ENCODE measurements around the gene C8G.

C8G gene

GRCh38 chr9:136951541-136952320 lies 6.7 kb downstream of the C8G start, which contains the start of gene LCN12:
LCN12 (plus strand) TSS chr9:136952273; CDS start chr9:136952328, 55 bp downstream.
- FAIRE-seq (no peak), DNase-seq (ENCODE audit: extremely low spot score, insufficient read length, low read depth) (no peak)

GRCh38 chr9:136952321-136952850 lies 7.3 kb downstream of the C8G start:
- no peak for FAIRE-seq

GRCh38 chr9:136952876-136953770 lies 8.1 kb downstream of the C8G start:
- DNase-seq (ENCODE audit: extremely low spot score, insufficient read length, low read depth), result no peak
- FAIRE-seq, result no peak

More at GRCh38 chr9:136952321-136952850, 7.3 kb downstream of the C8G start:
- DNase-seq (ENCODE audit: extremely low spot score, insufficient read length, low read depth), result no peak

GRCh38 chr9:136953771-136954269 lies 8.8 kb downstream of the C8G start:
- DNase-seq (ENCODE audit: extremely low spot score, insufficient read length, low read depth), result no peak
- no peak for FAIRE-seq

GRCh38 chr9:136954270-136955083 lies 9.4 kb downstream of the C8G start:
- no peak for DNase-seq (ENCODE audit: extremely low spot score, insufficient read length, low read depth)
- no peak for FAIRE-seq

GRCh38 chr9:136955202-136955942 lies 10.3 kb downstream of the C8G start:
- DNase-seq (ENCODE audit: extremely low spot score, insufficient read length, low read depth) (no peak), FAIRE-seq (no peak)

- no peak for DNase-seq (ENCODE audit: extremely low spot score, insufficient read length, low read depth)
- no peak for FAIRE-seq
Measured at GRCh38 chr9:136955943-136956335, 10.9 kb downstream of the C8G start.

- DNase-seq (ENCODE audit: extremely low spot score, insufficient read length, low read depth), result no peak
- no peak for FAIRE-seq
Measured at GRCh38 chr9:136956604-136957003, 11.6 kb downstream of the C8G start.

GRCh38 chr9:136957461-136957860 lies 12.4 kb downstream of the C8G start:
- FAIRE-seq, result no peak

GRCh38 chr9:136957901-136958300 lies 12.9 kb downstream of the C8G start:
- FAIRE-seq, result no peak
- no peak for DNase-seq (ENCODE audit: extremely low spot score, insufficient read length, low read depth)

More at GRCh38 chr9:136957461-136957860, 12.4 kb downstream of the C8G start:
- DNase-seq (ENCODE audit: extremely low spot score, insufficient read length, low read depth), result no peak

- DNase-seq (ENCODE audit: extremely low spot score, insufficient read length, low read depth) (no peak), FAIRE-seq (no peak)
Measured at GRCh38 chr9:136958473-136958872, 13.4 kb downstream of the C8G start.

- no peak for DNase-seq (ENCODE audit: extremely low spot score, insufficient read length, low read depth)
- FAIRE-seq, result no peak
Measured at GRCh38 chr9:136958898-136959850, 14.1 kb downstream of the C8G start.

GRCh38 chr9:136960212-136960937 lies 15.3 kb downstream of the C8G start:
- no peak for DNase-seq (ENCODE audit: extremely low spot score, insufficient read length, low read depth)
- no peak for FAIRE-seq

- FAIRE-seq (no peak), DNase-seq (ENCODE audit: extremely low spot score, insufficient read length, low read depth) (no peak)
Measured at GRCh38 chr9:136960938-136961275, 15.9 kb downstream of the C8G start.

- DNase-seq (ENCODE audit: extremely low spot score, insufficient read length, low read depth), result no peak
Measured at GRCh38 chr9:136961279-136962065, 16.4 kb downstream of the C8G start.

GRCh38 chr9:136962163-136962562 lies 17.1 kb downstream of the C8G start:
- DNase-seq (ENCODE audit: extremely low spot score, insufficient read length, low read depth), result no peak

More at GRCh38 chr9:136961279-136962065, 16.4 kb downstream of the C8G start:
- FAIRE-seq, result no peak

More at GRCh38 chr9:136962163-136962562, 17.1 kb downstream of the C8G start:
- FAIRE-seq, result no peak
